ENCODE results near the gene MYH10.

GRCh38 chr17:8580952-8581658, 49.4 kb downstream of the MYH10 start:
- TF ChIP-seq CTCF (IDR thresholded peaks at IDR 0.05; ENCODE audit: poor library complexity, severe bottlenecking) (no peak), EZH2 (IDR thresholded peaks at IDR 0.05; ENCODE audit: borderline replicate concordance, insufficient read depth, low read length, poor library complexity, severe bottlenecking) (no peak), SMC3 (conservative IDR thresholded peaks at IDR 0.05; ENCODE audit: poor library complexity) (no peak), MXI1 (conservative IDR thresholded peaks at IDR 0.05; ENCODE audit: poor library complexity, severe bottlenecking) (no peak), POLR2AphosphoS5 (IDR thresholded peaks at IDR 0.05) (no peak), TAF1 (IDR thresholded peaks at IDR 0.05; ENCODE audit: low read depth) (no peak), EP300 (conservative IDR thresholded peaks at IDR 0.05; ENCODE audit: poor library complexity, severe bottlenecking) (no peak), REST (IDR thresholded peaks at IDR 0.05; ENCODE audit: borderline replicate concordance) (no peak)

Data from neural cell (in vitro differentiated cells).